Esophagus squamous epithelium (tissue), 5 donors: ENCODE results near the gene STX5. TPM values are rescaled to one million over a fixed set of nuclear protein-coding genes. Genes with fewer than 3 reads are reported as not detected.

Experiments used
- DNase-seq: peaks from one replicate; lab custom pipeline; 2025; lab: John Stamatoyannopoulos, UW
- H3K27ac ChIP-seq, 4 donors: fragments of 200-600 bp; sonication (generic); one replicate each; pipeline ENCODE4 v1.5.1; 2016 to 2019; ENCODE audit warnings: mild to moderate bottlenecking in 1 of 4
- H3K27me3 ChIP-seq, 4 donors: fragments of 200-600 bp; sonication (generic); 1 replicate in 3 of 4; 2 replicates in 1 of 4; pipeline versions ENCODE4 v1.5.1 to v1.6.0; 2017 to 2021; ENCODE audit warnings: antibody characterized with exemption in 1 of 4
- H3K36me3 ChIP-seq, 3 donors: fragments of 200-600 bp; sonication (generic); one replicate each; pipeline ENCODE4 v1.5.1; 2016 to 2019
- H3K4me1 ChIP-seq, 3 donors: fragments of 200-600 bp; sonication (generic); one replicate each; pipeline ENCODE4 v1.5.1; 2017 to 2019
- H3K4me3 ChIP-seq, 4 donors: fragments of 200-600 bp; sonication (generic); 1 replicate in 3 of 4; 2 replicates in 1 of 4; pipeline ENCODE4 v1.5.1; 2016 to 2019; ENCODE audit warnings: mild to moderate bottlenecking in 2 of 4, moderate library complexity in 1 of 4
- H3K9me3 ChIP-seq, 3 donors: fragments of 200-600 bp; sonication (generic); one replicate each; pipeline ENCODE4 v1.5.1; 2016 to 2019
- CTCF ChIP-seq, 6 experiments: fragments of 450-650 bp in 4 of 6; fragments of 200-600 bp in 2 of 6; sonication (generic) in 2 of 6; IDR thresholded peaks; one replicate each; pipeline ENCODE4 v1.5.1; 2016 to 2019; ENCODE audit warnings: antibody characterized with exemption in 6 of 6, mild to moderate bottlenecking in 4 of 6, moderate library complexity in 4 of 6
- POLR2A ChIP-seq, 4 donors: fragments of 450-650 bp; IDR thresholded peaks; one replicate each; pipeline ENCODE4 v1.6.1; 2017; ENCODE audit warnings: antibody characterized with exemption in 4 of 4, mild to moderate bottlenecking in 4 of 4, moderate library complexity in 3 of 4
- WGBS, 2 donors: methylation state at CpG; one replicate each; pipeline ENCODE4 v1.1.5; 2018; 5-methylcytosine and 5-hydroxymethylcytosine counted together
- intact Hi-C: fragments of 100-400 bp; cut with DNase I; formaldehyde crosslinking; loops from one replicate; pipeline ENCODE4 v1.15.0; 2022
- total RNA-seq, 4 donors: library from RNA; depleted of rRNA; stranded (reverse); fragments of >200 nt; gene quantifications; one replicate each; pipeline ENCODE4 v1.1.0, GENCODE V29; 2016
- donor health status: DM: yes; HTN: yes; CAD: no.

STX5 gene
- total RNA-seq, result 10 to 100 TPM; 23.0 to 34.7 (median 24.2) TPM

- WGBS, 2 donors, result 0% methylated on average over 7 to 11 of the region's 65 CpGs
- peaks cover 17 to 58% (median 37%) of the 10 kb centered on the region in 3 donors for H3K4me1 ChIP-seq
- peak within 1 kb of the TSS; percentile 65 to 90 (median 81) for H3K4me3 ChIP-seq
- no peaks in the 10 kb centered on the region for H3K27me3 ChIP-seq
- H3K9me3 ChIP-seq, result no peaks in the 10 kb centered on the region
- DNase-seq, result peak; percentile 96
- peak within 1 kb of the TSS; percentile 93 to 100 (median 98) for H3K27ac ChIP-seq
- H3K36me3 ChIP-seq, result peaks cover 7 to 65% (median 30%) of the 10 kb centered on the region in 3 donors
- intact Hi-C loops, result no loop called here
- peak in 1 of 6 experiments; percentile 2 for TF ChIP-seq CTCF (IDR thresholded peaks at IDR 0.05)
- peak in 3 of 4 donors; percentile 59 to 92 (median 87) for TF ChIP-seq POLR2A (IDR thresholded peaks at IDR 0.05)
Observed at GRCh38 chr11:62831520-62832335, at the start of gene STX5. Gene STX5 (minus strand): TSS chr11:62832051. CDS start chr11:62831243, 808 bp downstream.

GRCh38 chr11:62880803-62881578 is 49.1 kb upstream of the STX5 start, which contains the start of gene SLC3A2:
Gene SLC3A2 (plus strand): TSS chr11:62880896. CDS start chr11:62881024, 128 bp downstream.
- intact Hi-C loops, result loop anchor here (5.0 kb wide), 1 partner anchor 94 kb away; the partner anchor contains the start of gene TMEM179B
- H3K4me1 ChIP-seq, result peaks cover 44 to 87% (median 48%) of the 10 kb centered on the region in 3 donors
- 0 to 1% methylated on average over 11 to 16 of the region's 69 CpGs for WGBS, 2 donors

GRCh38 chr11:62880231-62880802 is 48.5 kb upstream of the STX5 start:
- Histone ChIP-seq H3K27ac (peak overlapping the region; percentile 95 to 100 (median 98)), H3K36me3 (peaks cover 16 to 33% (median 32%) of the 10 kb centered on the region in 3 donors), H3K27me3 (no peaks in the 10 kb centered on the region), H3K4me3 (peak overlapping the region; percentile 74 to 99 (median 86)), H3K9me3 (no peaks in the 10 kb centered on the region), H3K4me1 (peaks cover 44 to 81% (median 47%) of the 10 kb centered on the region in 3 donors)
- no peak for TF ChIP-seq CTCF (IDR thresholded peaks at IDR 0.05)
- no peak for TF ChIP-seq POLR2A (IDR thresholded peaks at IDR 0.05)
- intact Hi-C loops, result loop anchor here (5.0 kb wide), 1 partner anchor 93 kb away; the partner anchor contains the start of gene TMEM179B
- no peak for DNase-seq
- WGBS, 2 donors, result 0 to 2% methylated on average over 14 to 15 of the region's 16 CpGs

More at GRCh38 chr11:62880803-62881578, 49.1 kb upstream of the STX5 start, which contains the start of gene SLC3A2:
- Histone ChIP-seq H3K27ac (peak within 1 kb of the TSS; percentile 95 to 100 (median 98)), H3K27me3 (no peaks in the 10 kb centered on the region), H3K9me3 (no peaks in the 10 kb centered on the region), H3K4me3 (peak within 1 kb of the TSS; percentile 74 to 99 (median 86)), H3K36me3 (peaks cover 23 to 40% (median 39%) of the 10 kb centered on the region in 3 donors)
- peak; percentile 72 for DNase-seq
- TF ChIP-seq POLR2A (IDR thresholded peaks at IDR 0.05) (peak in 3 of 4 donors; percentile 95 to 99 (median 98)), CTCF (IDR thresholded peaks at IDR 0.05) (peak; percentile 65 to 79 (median 68))

- Histone ChIP-seq H3K4me1 (peaks cover 39 to 71% (median 41%) of the 10 kb centered on the region in 3 donors), H3K27me3 (no peaks in the 10 kb centered on the region), H3K4me3 (peak overlapping the region in 3 of 4 donors; percentile 74 to 99 (median 93)), H3K9me3 (no peaks in the 10 kb centered on the region), H3K36me3 (peaks cover 10 to 24% (median 23%) of the 10 kb centered on the region in 3 donors), H3K27ac (peak overlapping the region; percentile 95 to 100 (median 98))
- TF ChIP-seq POLR2A (IDR thresholded peaks at IDR 0.05), result no peak
- intact Hi-C loops, result no loop called here
- DNase-seq, result no peak
- WGBS, 2 donors, result 33 to 41% methylated on average over 6 of the region's 7 CpGs
Observed at GRCh38 chr11:62879235-62879978, 47.6 kb upstream of the STX5 start.
